Ishikawa (cell line): ENCODE results near the gene SERGEF.

Experiments
- CEBPB ChIP-seq: IDR thresholded peaks from 2 replicates; pipeline ENCODE4 v1.6.1; 2012
- EGR1 ChIP-seq: IDR thresholded peaks from 2 replicates; pipeline ENCODE4 v1.6.1; 2012
- EP300 ChIP-seq: IDR thresholded peaks from 2 replicates; pipeline ENCODE4 v1.6.1; 2012; ENCODE audit warnings: borderline replicate concordance
- FOXM1 ChIP-seq: IDR thresholded peaks from 2 replicates; pipeline ENCODE4 v1.6.1; 2012; ENCODE audit warnings: low read depth, borderline replicate concordance
- NFIC ChIP-seq: IDR thresholded peaks from 2 replicates; pipeline ENCODE4 v1.6.1; 2012
- RAD21 ChIP-seq: IDR thresholded peaks from 2 replicates; pipeline ENCODE4 v1.6.1; 2012; ENCODE audit warnings: low read depth
- TAF1 ChIP-seq: IDR thresholded peaks from 2 replicates; pipeline ENCODE4 v1.6.1; 2012; ENCODE audit warnings: low read depth, mild to moderate bottlenecking
- TCF12 ChIP-seq: IDR thresholded peaks from 2 replicates; pipeline ENCODE4 v1.6.1; 2012; ENCODE audit warnings: low read depth
- TEAD4 ChIP-seq: IDR thresholded peaks from 2 replicates; pipeline ENCODE4 v1.6.1; 2012
- YY1 ChIP-seq: IDR thresholded peaks from 2 replicates; pipeline ENCODE4 v1.6.1; 2012; ENCODE audit warnings: low read depth
- TF ChIP-seq, protein P1 (sequence below): IDR thresholded peaks from 2 replicates; pipeline ENCODE4 v1.6.1; 2012
- TF ChIP-seq, protein P2 (sequence below): IDR thresholded peaks from 2 replicates; pipeline ENCODE4 v1.6.1; 2012; ENCODE audit warnings: low read depth, mild to moderate bottlenecking

- no peak for TF ChIP-seq FOXM1
- TF ChIP-seq RAD21: no peak
- TF ChIP-seq EP300: no peak
- TF ChIP-seq, protein P1, sequence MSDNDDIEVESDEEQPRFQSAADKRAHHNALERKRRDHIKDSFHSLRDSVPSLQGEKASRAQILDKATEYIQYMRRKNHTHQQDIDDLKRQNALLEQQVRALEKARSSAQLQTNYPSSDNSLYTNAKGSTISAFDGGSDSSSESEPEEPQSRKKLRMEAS: no peak
- TF ChIP-seq, protein P2, sequence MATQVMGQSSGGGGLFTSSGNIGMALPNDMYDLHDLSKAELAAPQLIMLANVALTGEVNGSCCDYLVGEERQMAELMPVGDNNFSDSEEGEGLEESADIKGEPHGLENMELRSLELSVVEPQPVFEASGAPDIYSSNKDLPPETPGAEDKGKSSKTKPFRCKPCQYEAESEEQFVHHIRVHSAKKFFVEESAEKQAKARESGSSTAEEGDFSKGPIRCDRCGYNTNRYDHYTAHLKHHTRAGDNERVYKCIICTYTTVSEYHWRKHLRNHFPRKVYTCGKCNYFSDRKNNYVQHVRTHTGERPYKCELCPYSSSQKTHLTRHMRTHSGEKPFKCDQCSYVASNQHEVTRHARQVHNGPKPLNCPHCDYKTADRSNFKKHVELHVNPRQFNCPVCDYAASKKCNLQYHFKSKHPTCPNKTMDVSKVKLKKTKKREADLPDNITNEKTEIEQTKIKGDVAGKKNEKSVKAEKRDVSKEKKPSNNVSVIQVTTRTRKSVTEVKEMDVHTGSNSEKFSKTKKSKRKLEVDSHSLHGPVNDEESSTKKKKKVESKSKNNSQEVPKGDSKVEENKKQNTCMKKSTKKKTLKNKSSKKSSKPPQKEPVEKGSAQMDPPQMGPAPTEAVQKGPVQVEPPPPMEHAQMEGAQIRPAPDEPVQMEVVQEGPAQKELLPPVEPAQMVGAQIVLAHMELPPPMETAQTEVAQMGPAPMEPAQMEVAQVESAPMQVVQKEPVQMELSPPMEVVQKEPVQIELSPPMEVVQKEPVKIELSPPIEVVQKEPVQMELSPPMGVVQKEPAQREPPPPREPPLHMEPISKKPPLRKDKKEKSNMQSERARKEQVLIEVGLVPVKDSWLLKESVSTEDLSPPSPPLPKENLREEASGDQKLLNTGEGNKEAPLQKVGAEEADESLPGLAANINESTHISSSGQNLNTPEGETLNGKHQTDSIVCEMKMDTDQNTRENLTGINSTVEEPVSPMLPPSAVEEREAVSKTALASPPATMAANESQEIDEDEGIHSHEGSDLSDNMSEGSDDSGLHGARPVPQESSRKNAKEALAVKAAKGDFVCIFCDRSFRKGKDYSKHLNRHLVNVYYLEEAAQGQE: no peak
- no peak for TF ChIP-seq EGR1
- no peak for TF ChIP-seq TEAD4
- TF ChIP-seq CEBPB: no peak
- no peak for TF ChIP-seq TCF12
- no peak for TF ChIP-seq TAF1
- TF ChIP-seq NFIC: no peak
- TF ChIP-seq YY1: no peak
These were observed 202.8 kb downstream of the SERGEF start for GRCh38 chr11:17810041-17810440.
